Measurements from ENCODE around the gene PCSK6.
"Not testable (repeated sequence)": the region's sequence is repeated elsewhere in the genome, so short reads cannot be mapped to it uniquely, and the experiment has no call there.

PCSK6 gene

GRCh38 chr15:101427606-101428487 lies 61.7 kb downstream of the PCSK6 start:
- no peak for TF ChIP-seq CTCF (IDR thresholded peaks at IDR 0.05; ENCODE audit: low read length, missing control alignments)
- H3K4me3 ChIP-seq (replicated peaks; ENCODE audit: low read depth, low read length): no peak overlapping the region
- no peak for DNase-seq (ENCODE audit: low read depth)

GRCh38 chr15:101426761-101427333 lies 62.7 kb downstream of the PCSK6 start:
- H3K4me3 ChIP-seq (replicated peaks; ENCODE audit: low read depth, low read length): no peak overlapping the region
- TF ChIP-seq CTCF (IDR thresholded peaks at IDR 0.05; ENCODE audit: low read length, missing control alignments): no peak
- no peak for DNase-seq (ENCODE audit: low read depth)

GRCh38 chr15:101425787-101426365 lies 63.6 kb downstream of the PCSK6 start:
- no peak for DNase-seq (ENCODE audit: low read depth)
- no peak overlapping the region for H3K4me3 ChIP-seq (replicated peaks; ENCODE audit: low read depth, low read length)
- TF ChIP-seq CTCF (IDR thresholded peaks at IDR 0.05; ENCODE audit: low read length, missing control alignments): no peak

- DNase-seq (ENCODE audit: low read depth): no peak
- H3K4me3 ChIP-seq (replicated peaks; ENCODE audit: low read depth, low read length): no peak overlapping the region
- no peak for TF ChIP-seq CTCF (IDR thresholded peaks at IDR 0.05; ENCODE audit: low read length, missing control alignments)
These were observed 64.5 kb downstream of the PCSK6 start for GRCh38 chr15:101424984-101425383.

GRCh38 chr15:101420232-101420631 lies 69.3 kb downstream of the PCSK6 start:
- H3K4me3 ChIP-seq (replicated peaks; ENCODE audit: low read depth, low read length): no peak overlapping the region
- DNase-seq (ENCODE audit: low read depth): no peak
- no peak for TF ChIP-seq CTCF (IDR thresholded peaks at IDR 0.05; ENCODE audit: low read length, missing control alignments)

- DNase-seq (ENCODE audit: low read depth): not testable (repeated sequence)
These were observed 73.0 kb downstream of the PCSK6 start for GRCh38 chr15:101416475-101416874.

GRCh38 chr15:101413239-101413638 lies 76.3 kb downstream of the PCSK6 start:
- DNase-seq (ENCODE audit: low read depth): no peak
- TF ChIP-seq CTCF (IDR thresholded peaks at IDR 0.05; ENCODE audit: low read length, missing control alignments): no peak

More at GRCh38 chr15:101416475-101416874, 73.0 kb downstream of the PCSK6 start:
- not testable (repeated sequence) for H3K4me3 ChIP-seq (replicated peaks; ENCODE audit: low read depth, low read length)

More at GRCh38 chr15:101413239-101413638, 76.3 kb downstream of the PCSK6 start:
- no peak overlapping the region for H3K4me3 ChIP-seq (replicated peaks; ENCODE audit: low read depth, low read length)

Measured in fibroblast of pulmonary artery (primary cell).